KMS-11 (cell line): ENCODE measurements around the gene PER1.
"Not testable (repeated sequence)": the region's sequence is repeated elsewhere in the genome, so short reads cannot be mapped to it uniquely, and the experiment has no call there.

Experiments
- H2AFZ ChIP-seq: fragments of 200-600 bp; sonication (generic); 2 replicates; pipeline ENCODE4 v1.6.1; 2016; ENCODE audit warnings: antibody characterized with exemption, mixed run types, low read depth
- H3K27ac ChIP-seq: fragments of 200-600 bp; sonication (generic); 2 replicates; pipeline ENCODE4 v1.6.1; 2016; ENCODE audit warnings: mild to moderate bottlenecking, mixed run types
- H3K27me3 ChIP-seq: fragments of 200-600 bp; sonication (generic); 2 replicates; pipeline ENCODE4 v1.6.1; 2017; ENCODE audit warnings: mild to moderate bottlenecking, low read depth, mixed run types, moderate library complexity; ENCODE audit not compliant: insufficient read depth
- H3K36me3 ChIP-seq: fragments of 200-600 bp; sonication (generic); 2 replicates; pipeline ENCODE4 v1.6.1; 2017; ENCODE audit warnings: mild to moderate bottlenecking, mixed run types; ENCODE audit not compliant: insufficient read depth
- H3K4me1 ChIP-seq: fragments of 200-600 bp; sonication (generic); 2 replicates; pipeline ENCODE4 v1.6.1; 2016; ENCODE audit warnings: mild to moderate bottlenecking, low read depth, mixed run types; ENCODE audit not compliant: poor library complexity, severe bottlenecking
- H3K4me2 ChIP-seq: fragments of 200-600 bp; sonication (generic); 2 replicates; pipeline ENCODE4 v1.7.0; 2016; ENCODE audit warnings: mild to moderate bottlenecking, mixed run types
- H3K4me3 ChIP-seq: fragments of 200-600 bp; sonication (generic); IDR thresholded peaks from 2 replicates; pipeline ENCODE4 v1.6.1; 2017; ENCODE audit warnings: low read depth, low read length, mixed read lengths; ENCODE audit not compliant: insufficient read depth
- H3K79me2 ChIP-seq: fragments of 200-600 bp; sonication (generic); 2 replicates; pipeline ENCODE4 v1.6.1; 2016; ENCODE audit warnings: low read depth, mixed run types; ENCODE audit not compliant: insufficient read depth
- H3K9ac ChIP-seq: fragments of 200-600 bp; sonication (generic); 2 replicates; pipeline ENCODE4 v1.6.1; 2016; ENCODE audit warnings: mild to moderate bottlenecking, mixed run types
- H4K20me1 ChIP-seq: fragments of 200-600 bp; sonication (generic); 2 replicates; pipeline ENCODE4 v1.6.1; 2016; ENCODE audit warnings: mild to moderate bottlenecking, mixed run types; ENCODE audit not compliant: insufficient read depth
- CTCF ChIP-seq: fragments of 200-600 bp; sonication (generic); conservative IDR thresholded peaks from 2 replicates; pipeline ENCODE4 v1.6.1; 2017; ENCODE audit warnings: low read depth, mild to moderate bottlenecking, antibody characterized with exemption, low read length, moderate library complexity, mixed read lengths

Gene PER1

GRCh38 chr17:8110907-8111306 is 41.3 kb downstream of the PER1 start:
- Histone ChIP-seq H3K27me3 (no peaks in the 10 kb centered on the region; the same call in 1 of the 2 replicates), H3K4me3 (no peak overlapping the region), H3K36me3 (no peaks in the 10 kb centered on the region), H3K9ac (no peak overlapping the region), H3K4me2 (no peak overlapping the region), H3K4me1 (no peaks in the 10 kb centered on the region), H3K79me2 (no peaks in the 10 kb centered on the region), H3K27ac (no peak overlapping the region), H2AFZ (no peak overlapping the region), H4K20me1 (no peaks in the 10 kb centered on the region)
- TF ChIP-seq CTCF: no peak

- H3K36me3 ChIP-seq: no peaks in the 10 kb centered on the region
- H3K79me2 ChIP-seq: no peaks in the 10 kb centered on the region
- H3K27ac ChIP-seq: no peak overlapping the region
- no peak overlapping the region for H3K4me2 ChIP-seq
- H3K9ac ChIP-seq: no peak overlapping the region
- H4K20me1 ChIP-seq: no peaks in the 10 kb centered on the region
- no peak overlapping the region for H3K4me3 ChIP-seq
- TF ChIP-seq CTCF: 0 out of 2 replicates have a peak, but pooled peaks have one; percentile 3
- H2AFZ ChIP-seq: no peak overlapping the region
- no peaks in the 10 kb centered on the region; the same call in 1 of the 2 replicates for H3K27me3 ChIP-seq
- H3K4me1 ChIP-seq: no peaks in the 10 kb centered on the region
Observed at GRCh38 chr17:8110456-8110804, 41.8 kb downstream of the PER1 start.

- Histone ChIP-seq H3K79me2 (no peaks in the 10 kb centered on the region), H3K4me3 (no peak overlapping the region), H3K27me3 (no peaks in the 10 kb centered on the region; the same call in 1 of the 2 replicates), H3K4me1 (no peaks in the 10 kb centered on the region), H2AFZ (no peak overlapping the region), H4K20me1 (no peaks in the 10 kb centered on the region), H3K9ac (no peak overlapping the region), H3K4me2 (no peak overlapping the region), H3K36me3 (no peaks in the 10 kb centered on the region), H3K27ac (no peak overlapping the region)
- peak; percentile 37; the same call in 1 of the 2 replicates for TF ChIP-seq CTCF
Observed at GRCh38 chr17:8109661-8110455, 42.3 kb downstream of the PER1 start.

GRCh38 chr17:8108972-8109660 is 43.1 kb downstream of the PER1 start:
- Histone ChIP-seq H3K36me3 (no peaks in the 10 kb centered on the region), H3K79me2 (no peaks in the 10 kb centered on the region), H3K27me3 (no peaks in the 10 kb centered on the region), H4K20me1 (no peaks in the 10 kb centered on the region), H3K27ac (no peak overlapping the region), H3K4me1 (no peaks in the 10 kb centered on the region), H3K4me3 (no peak overlapping the region), H3K9ac (no peak overlapping the region), H2AFZ (no peak overlapping the region), H3K4me2 (no peak overlapping the region)
- TF ChIP-seq CTCF: no peak

GRCh38 chr17:8106980-8107379 is 45.2 kb downstream of the PER1 start:
- H2AFZ ChIP-seq, H3K4me3 ChIP-seq, H4K20me1 ChIP-seq, H3K36me3 ChIP-seq, H3K4me1 ChIP-seq, H3K4me2 ChIP-seq, H3K9ac ChIP-seq, H3K79me2 ChIP-seq, H3K27ac ChIP-seq, H3K27me3 ChIP-seq: not testable (repeated sequence)
